PC-3 (cell line): ENCODE measurements around the gene IFT43. TPM values are rescaled to one million over a fixed set of nuclear protein-coding genes. Genes with fewer than 3 reads are reported as not detected.

Experiments used
- ATAC-seq: fragments of 200-7000 bp; cut with Tn5 transposase; 2 replicates; pipeline ENCODE4 v1.9.1; 2020; ENCODE audit warnings: mild to moderate bottlenecking, moderate library complexity
- BruUV-seq: library from RNA; stranded (reverse); fragments of 400-500 nt; replicated peaks from 2 replicates; lab custom pipeline; 2021; lab: Mats Ljungman, UMichigan
- CTCF ChIA-PET: fragments of 300-600 bp; sonication (Branson Sonifier 250); formaldehyde crosslinking; loops from one replicate; lab custom pipeline; 2022; ENCODE audit warnings: antibody characterized with exemption; lab: Charles Lee
- POLR2A ChIA-PET: fragments of 300-600 bp; sonication (Branson Sonifier 250); formaldehyde crosslinking; loops from one replicate; lab custom pipeline; 2022; ENCODE audit warnings: antibody characterized with exemption; ENCODE audit not compliant: unreplicated experiment; lab: Charles Lee
- DNase-seq: peaks from one replicate; pipeline ENCODE4 v3.0.0-alpha.2; 2015
- H2AFZ ChIP-seq: fragments of 300-600 bp; sonication (generic); 2 replicates; pipeline ENCODE4 v1.6.0; 2016; ENCODE audit warnings: antibody characterized with exemption, low read length
- H3F3A ChIP-seq: fragments of 300-600 bp; sonication (generic); one replicate; pipeline ENCODE4 v1.6.0; 2017; ENCODE audit warnings: antibody characterized with exemption, low read length, control low read depth, mild to moderate bottlenecking; ENCODE audit not compliant: unreplicated experiment
- H3K27ac ChIP-seq: fragments of 300-600 bp; sonication (generic); 2 replicates; pipeline ENCODE4 v1.5.1; 2016; ENCODE audit warnings: mild to moderate bottlenecking, low read length
- H3K27me3 ChIP-seq: fragments of 300-600 bp; sonication (generic); 2 replicates; pipeline ENCODE4 v1.6.1; 2016; ENCODE audit warnings: low read length, mixed read lengths
- H3K36me3 ChIP-seq: fragments of 300-600 bp; sonication (generic); 2 replicates; pipeline ENCODE4 v1.6.1; 2016; ENCODE audit warnings: low read depth, mixed run types, low read length, mixed read lengths
- H3K4me1 ChIP-seq: fragments of 300-600 bp; sonication (generic); 2 replicates; pipeline ENCODE4 v1.5.1; 2016; ENCODE audit warnings: low read length; ENCODE audit not compliant: insufficient read depth
- H3K4me2 ChIP-seq: fragments of 300-600 bp; sonication (generic); 2 replicates; pipeline ENCODE4 v1.6.0; 2016; ENCODE audit warnings: low read length
- H3K4me3 ChIP-seq: fragments of 300-600 bp; sonication (generic); 2 replicates; pipeline ENCODE4 v1.5.1; 2016; ENCODE audit warnings: mild to moderate bottlenecking, low read length, mixed read lengths
- H3K79me2 ChIP-seq: fragments of 300-600 bp; sonication (generic); 2 replicates; pipeline ENCODE4 v1.6.1; 2017; ENCODE audit warnings: low read length, mixed read lengths
- H3K9ac ChIP-seq: fragments of 300-600 bp; sonication (generic); 2 replicates; pipeline ENCODE4 v1.6.0; 2016; ENCODE audit warnings: mild to moderate bottlenecking, low read length
- H3K9me2 ChIP-seq: fragments of 300-600 bp; sonication (generic); replicated peaks from 2 replicates; pipeline ENCODE4 v1.6.1; 2016; ENCODE audit warnings: mixed run types, low read length, mixed read lengths
- H3K9me3 ChIP-seq: fragments of 300-600 bp; sonication (generic); 2 replicates; pipeline ENCODE4 v1.6.1; 2016; ENCODE audit warnings: low read length, mixed read lengths
- H4K20me1 ChIP-seq: fragments of 300-600 bp; sonication (generic); 2 replicates; pipeline ENCODE4 v1.6.1; 2016; ENCODE audit warnings: low read length, mixed read lengths
- CTCF ChIP-seq: fragments of 300-600 bp; sonication (generic); conservative IDR thresholded peaks from 2 replicates; pipeline ENCODE4 v1.5.1; 2017; ENCODE audit warnings: antibody characterized with exemption, low read depth, mild to moderate bottlenecking, low read length
- EZH2 ChIP-seq: fragments of 300-600 bp; sonication (generic); IDR thresholded peaks from one replicate; pipeline ENCODE4 v1.6.1; 2017; ENCODE audit warnings: antibody characterized with exemption, mild to moderate bottlenecking, low read length; ENCODE audit not compliant: unreplicated experiment
- EZH2phosphoT487 ChIP-seq: fragments of 300-600 bp; sonication (generic); IDR thresholded peaks from 2 replicates; pipeline ENCODE4 v1.6.1; 2018; ENCODE audit warnings: mild to moderate bottlenecking, antibody characterized with exemption, low read length, borderline replicate concordance
- intact Hi-C: fragments of 100-400 bp; cut with micrococcal nuclease; formaldehyde crosslinking; loops from 2 replicates; pipeline ENCODE4 v1.9.0; 2023
- total RNA-seq: library from RNA; depleted of rRNA; stranded (reverse); fragments of >200 nt; gene quantifications from 2 replicates; pipeline ENCODE4 v1.2.3, GENCODE V29; 2014

Gene IFT43
- total RNA-seq, 1 experiment from 2014 or later: 41.3 TPM

GRCh38 chr14:75952489-75952888 is 33.1 kb upstream of the IFT43 start:
- Histone ChIP-seq H3K27ac (no peak overlapping the region), H2AFZ (no peak overlapping the region), H3K4me2 (no peak overlapping the region), H3K27me3 (no peaks in the 10 kb centered on the region), H3K4me3 (no peak overlapping the region), H3K9me2 (no peaks in the 10 kb centered on the region), H3K9me3 (no peaks in the 10 kb centered on the region), H4K20me1 (no peaks in the 10 kb centered on the region), H3K4me1 (no peaks in the 10 kb centered on the region), H3K9ac (no peak overlapping the region), H3K36me3 (no peaks in the 10 kb centered on the region), H3F3A (no peaks in the 10 kb centered on the region), H3K79me2 (no peaks in the 10 kb centered on the region)
- BruUV-seq: no TSS peak
- TF ChIP-seq CTCF: no peak
- TF ChIP-seq EZH2phosphoT487: no peak
- TF ChIP-seq EZH2: no peak
- ChIA-PET POLR2A (no interaction called here), CTCF (no interaction called here)
- intact Hi-C loops: no loop called here
- ATAC-seq (no peak), DNase-seq (no peak)

- H3K79me2 ChIP-seq: no peaks in the 10 kb centered on the region
- H3K4me1 ChIP-seq: no peaks in the 10 kb centered on the region
- H2AFZ ChIP-seq: no peak overlapping the region
- H3F3A ChIP-seq: no peaks in the 10 kb centered on the region
- ChIA-PET POLR2A (no interaction called here), CTCF (no interaction called here)
- H3K27ac ChIP-seq: no peak overlapping the region
- no peaks in the 10 kb centered on the region for H4K20me1 ChIP-seq
- no peak overlapping the region for H3K4me2 ChIP-seq
- no peaks in the 10 kb centered on the region for H3K27me3 ChIP-seq
- no peak for ATAC-seq
- no peaks in the 10 kb centered on the region; the same call in 1 of the 2 replicates for H3K36me3 ChIP-seq
- TF ChIP-seq EZH2: no peak
- TF ChIP-seq EZH2phosphoT487: no peak
- TF ChIP-seq CTCF: no peak
- no TSS peak for BruUV-seq
- H3K9ac ChIP-seq: no peak overlapping the region
- intact Hi-C loops: no loop called here
- no peaks in the 10 kb centered on the region for H3K9me3 ChIP-seq
- DNase-seq: no peak
- no peaks in the 10 kb centered on the region for H3K9me2 ChIP-seq
- H3K4me3 ChIP-seq: no peak overlapping the region
Observed at GRCh38 chr14:75959031-75959430, 26.5 kb upstream of the IFT43 start.

- H3K9ac ChIP-seq: no peak overlapping the region
- no peak overlapping the region for H3K4me3 ChIP-seq
- H3K27me3 ChIP-seq: no peaks in the 10 kb centered on the region
- no peaks in the 10 kb centered on the region for H3K4me1 ChIP-seq
- no peak for TF ChIP-seq EZH2phosphoT487
- TF ChIP-seq CTCF: no peak
- no peak for TF ChIP-seq EZH2
- no peak for ATAC-seq
- no peak overlapping the region for H2AFZ ChIP-seq
- H3K79me2 ChIP-seq: no peaks in the 10 kb centered on the region
- no peak for DNase-seq
- H3K9me3 ChIP-seq: no peaks in the 10 kb centered on the region
- H3K27ac ChIP-seq: no peak overlapping the region
- H3K9me2 ChIP-seq: no peaks in the 10 kb centered on the region
- intact Hi-C loops: no loop called here
- BruUV-seq: no TSS peak
- no peaks in the 10 kb centered on the region for H4K20me1 ChIP-seq
- H3F3A ChIP-seq: no peaks in the 10 kb centered on the region
- CTCF ChIA-PET: no interaction called here
- no peak overlapping the region for H3K4me2 ChIP-seq
- no peaks in the 10 kb centered on the region; the same call in 1 of the 2 replicates for H3K36me3 ChIP-seq
- POLR2A ChIA-PET: no interaction called here
Observed at GRCh38 chr14:75960231-75960630, 25.3 kb upstream of the IFT43 start.
